Tibial nerve (tissue), 4 donors: ENCODE data around the gene KIF5C.

Experiments
- EP300 ChIP-seq, 2 donors: sonication (generic); formaldehyde crosslinking; IDR thresholded peaks; one replicate each; pipeline ENCODE4 v1.6.1; 2017; ENCODE audit warnings: antibody characterized with exemption in 2 of 2, mild to moderate bottlenecking in 1 of 2
- TF ChIP-seq, protein P1 (sequence below), 5 experiments: fragments of 200-600 bp in 3 of 5; fragments of 450-650 bp in 2 of 5; sonication (generic) in 3 of 5; IDR thresholded peaks; one replicate each; pipeline ENCODE4 v1.5.1; 2016 to 2019; ENCODE audit warnings: antibody characterized with exemption in 5 of 5, mild to moderate bottlenecking in 3 of 5, moderate library complexity in 2 of 5

DNA sequence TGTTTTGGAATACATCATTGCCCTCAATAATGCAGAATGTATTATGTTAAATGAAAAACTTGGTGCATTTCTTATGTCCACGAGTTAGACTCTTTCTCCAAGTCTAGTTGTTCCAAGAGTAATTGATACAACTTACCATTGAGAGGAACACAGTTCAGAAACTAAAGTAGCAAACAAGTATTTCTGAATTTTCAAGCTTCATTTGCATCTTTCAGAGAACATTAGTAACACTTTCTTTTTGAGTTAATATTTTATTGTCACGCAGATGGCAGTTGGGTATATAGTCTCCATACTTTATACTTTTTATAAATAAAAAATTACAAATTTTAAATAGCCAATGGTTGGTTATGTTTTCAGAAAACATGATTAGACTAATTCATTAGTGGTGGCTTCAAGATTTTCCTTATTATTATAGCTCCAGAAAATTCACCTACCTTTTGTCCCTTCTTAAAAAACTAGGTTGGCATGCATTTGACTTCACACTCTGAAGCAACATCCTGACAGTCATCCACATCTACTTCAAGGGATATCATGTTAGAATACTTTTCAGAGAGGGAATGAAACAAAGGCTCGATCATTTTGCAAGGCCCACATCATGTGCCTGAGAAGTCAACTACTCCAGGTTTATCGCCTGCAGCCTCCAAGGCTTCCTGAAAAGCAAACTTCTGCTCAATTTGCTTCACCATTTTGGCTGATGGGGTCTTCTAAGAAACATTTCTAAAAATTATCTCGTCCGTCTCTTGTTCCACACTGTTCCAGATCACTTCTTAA is 193.4 kb downstream of the KIF5C start:
- TF ChIP-seq, protein P1, sequence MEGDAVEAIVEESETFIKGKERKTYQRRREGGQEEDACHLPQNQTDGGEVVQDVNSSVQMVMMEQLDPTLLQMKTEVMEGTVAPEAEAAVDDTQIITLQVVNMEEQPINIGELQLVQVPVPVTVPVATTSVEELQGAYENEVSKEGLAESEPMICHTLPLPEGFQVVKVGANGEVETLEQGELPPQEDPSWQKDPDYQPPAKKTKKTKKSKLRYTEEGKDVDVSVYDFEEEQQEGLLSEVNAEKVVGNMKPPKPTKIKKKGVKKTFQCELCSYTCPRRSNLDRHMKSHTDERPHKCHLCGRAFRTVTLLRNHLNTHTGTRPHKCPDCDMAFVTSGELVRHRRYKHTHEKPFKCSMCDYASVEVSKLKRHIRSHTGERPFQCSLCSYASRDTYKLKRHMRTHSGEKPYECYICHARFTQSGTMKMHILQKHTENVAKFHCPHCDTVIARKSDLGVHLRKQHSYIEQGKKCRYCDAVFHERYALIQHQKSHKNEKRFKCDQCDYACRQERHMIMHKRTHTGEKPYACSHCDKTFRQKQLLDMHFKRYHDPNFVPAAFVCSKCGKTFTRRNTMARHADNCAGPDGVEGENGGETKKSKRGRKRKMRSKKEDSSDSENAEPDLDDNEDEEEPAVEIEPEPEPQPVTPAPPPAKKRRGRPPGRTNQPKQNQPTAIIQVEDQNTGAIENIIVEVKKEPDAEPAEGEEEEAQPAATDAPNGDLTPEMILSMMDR (IDR thresholded peaks at IDR 0.05): no peak
- TF ChIP-seq EP300 (IDR thresholded peaks at IDR 0.05): no peak
